ENCODE results near the gene BCL2L12.
"Not testable (repeated sequence)": the region's sequence is repeated elsewhere in the genome, so short reads cannot be mapped to it uniquely, and the experiment has no call there.

The BCL2L12 gene

GRCh38 chr19:49713236-49713845 lies 47.6 kb downstream of the BCL2L12 start:
- no peak for DNase-seq

DNA sequence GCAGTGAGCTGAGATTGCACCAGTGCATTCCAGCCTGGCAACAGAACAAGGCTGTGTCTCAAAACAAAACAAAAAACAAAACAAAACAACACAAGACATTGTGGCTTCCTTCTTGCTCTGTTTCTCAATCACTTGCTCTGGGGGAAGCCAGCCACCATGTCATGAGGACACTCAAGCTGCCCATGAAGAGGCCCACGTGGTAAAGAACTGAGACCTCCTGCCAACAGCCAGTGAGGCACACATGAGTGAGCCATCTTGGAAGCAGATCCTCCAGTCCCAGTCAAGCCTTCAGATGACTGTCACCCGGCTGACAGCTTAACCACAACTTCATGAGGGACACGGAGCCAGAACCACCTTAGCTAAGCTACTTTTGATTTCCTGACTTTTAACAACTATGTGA lies 50.4 kb downstream of the BCL2L12 start:
- no peak for DNase-seq

DNA sequence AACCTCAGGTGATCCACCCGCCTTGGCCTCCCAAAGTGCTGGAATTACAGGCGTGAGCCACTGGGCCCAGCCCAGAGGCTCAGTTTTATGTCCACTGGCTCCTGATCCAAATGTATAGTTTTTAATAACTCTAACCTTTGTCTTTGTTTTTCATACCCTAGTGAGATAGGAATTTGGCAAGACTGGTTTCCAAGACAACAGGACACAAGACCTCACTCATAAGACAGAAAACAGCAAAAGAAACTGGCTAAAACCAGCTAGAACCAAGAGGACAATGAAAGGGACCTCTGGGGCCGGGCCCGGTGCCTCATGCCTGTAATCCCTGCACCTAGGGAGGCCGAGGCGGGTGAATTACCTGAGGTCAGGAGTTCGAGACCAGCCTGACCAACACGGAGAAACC lies 52.8 kb downstream of the BCL2L12 start:
- DNase-seq: no peak

DNA sequence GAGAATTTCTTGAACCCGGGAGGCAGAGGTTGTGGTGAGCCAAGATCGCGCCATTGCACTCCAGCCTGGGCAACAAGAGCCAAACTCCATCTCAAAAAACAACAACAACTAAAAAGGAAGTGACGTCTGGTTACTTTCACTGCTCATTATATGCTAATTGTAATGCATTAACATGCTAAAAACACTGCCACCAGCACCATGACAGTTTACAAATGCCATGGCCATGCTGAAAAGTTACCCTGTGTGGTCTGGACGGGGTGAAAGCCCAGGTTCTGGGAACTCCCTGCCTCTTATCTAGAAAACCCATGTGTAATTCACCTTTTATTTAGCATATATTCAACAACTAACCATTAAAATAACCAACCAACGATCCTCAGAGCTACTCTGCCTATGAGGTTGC lies 53.3 kb downstream of the BCL2L12 start:
- DNase-seq: no peak

- DNase-seq: not testable (repeated sequence)
Measured at GRCh38 chr19:49719420-49719819, 53.7 kb downstream of the BCL2L12 start.
